ELF-1 (cell line): Measurements from ENCODE around the gene OXGR1.
"Not testable (repeated sequence)": the region's sequence is repeated elsewhere in the genome, so short reads cannot be mapped to it uniquely, and the experiment has no call there.

Source experiments
- DNase-seq: peaks from one replicate; pipeline ENCODE4 v3.0.0-alpha.2; 2016; ENCODE audit warnings: low read depth, low spot score

The OXGR1 gene

DNA sequence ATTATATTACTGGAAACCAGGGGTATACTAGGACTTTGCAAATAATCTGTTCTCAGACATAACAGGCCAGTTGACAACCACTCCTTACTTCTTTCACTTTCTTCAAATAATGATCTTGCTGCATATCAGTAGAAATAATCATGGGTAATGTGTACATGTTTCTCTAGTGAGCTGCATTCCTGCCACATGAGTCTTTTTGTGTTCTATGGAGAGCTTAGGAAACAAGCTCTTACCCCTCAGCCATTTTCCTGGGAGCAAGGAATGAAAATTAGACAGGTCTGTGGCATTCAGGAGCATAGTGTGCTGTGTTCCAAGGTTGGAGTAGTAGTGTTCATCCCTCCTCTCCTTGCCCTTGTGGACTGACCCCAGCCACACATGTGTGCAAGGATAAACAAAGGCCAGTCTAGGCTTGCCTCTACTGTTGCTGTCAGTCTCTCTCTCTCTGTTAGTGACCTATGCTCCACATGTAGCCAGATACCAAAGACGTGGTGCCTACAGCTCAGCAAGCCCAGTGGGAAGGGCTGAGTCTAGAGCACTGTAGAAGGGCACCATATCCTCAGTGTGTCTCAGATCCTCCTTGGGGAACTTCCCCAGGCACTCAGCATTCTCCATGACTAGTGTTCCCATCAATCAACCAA lies 11.5 kb upstream of the OXGR1 start:
- no peak for DNase-seq

DNA sequence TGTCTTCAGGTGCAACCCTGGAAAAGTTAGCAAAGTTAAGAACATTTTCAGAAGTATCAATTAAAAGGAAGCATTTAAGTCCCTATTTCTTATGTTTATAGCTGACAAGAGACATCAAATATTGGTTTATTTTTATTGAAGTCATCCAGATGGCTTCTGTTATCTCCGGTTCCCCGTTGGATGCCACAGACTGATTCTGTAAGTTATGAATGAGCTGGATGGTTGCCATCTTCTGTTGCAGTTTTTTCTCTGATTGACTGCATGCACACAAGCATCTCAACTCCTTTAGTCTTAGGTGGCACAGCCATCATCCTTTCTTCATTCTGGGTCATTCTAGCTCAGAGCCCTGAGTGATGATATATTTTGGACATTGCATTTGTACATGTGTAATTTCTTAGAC lies 10.6 kb upstream of the OXGR1 start:
- DNase-seq = no peak

DNA sequence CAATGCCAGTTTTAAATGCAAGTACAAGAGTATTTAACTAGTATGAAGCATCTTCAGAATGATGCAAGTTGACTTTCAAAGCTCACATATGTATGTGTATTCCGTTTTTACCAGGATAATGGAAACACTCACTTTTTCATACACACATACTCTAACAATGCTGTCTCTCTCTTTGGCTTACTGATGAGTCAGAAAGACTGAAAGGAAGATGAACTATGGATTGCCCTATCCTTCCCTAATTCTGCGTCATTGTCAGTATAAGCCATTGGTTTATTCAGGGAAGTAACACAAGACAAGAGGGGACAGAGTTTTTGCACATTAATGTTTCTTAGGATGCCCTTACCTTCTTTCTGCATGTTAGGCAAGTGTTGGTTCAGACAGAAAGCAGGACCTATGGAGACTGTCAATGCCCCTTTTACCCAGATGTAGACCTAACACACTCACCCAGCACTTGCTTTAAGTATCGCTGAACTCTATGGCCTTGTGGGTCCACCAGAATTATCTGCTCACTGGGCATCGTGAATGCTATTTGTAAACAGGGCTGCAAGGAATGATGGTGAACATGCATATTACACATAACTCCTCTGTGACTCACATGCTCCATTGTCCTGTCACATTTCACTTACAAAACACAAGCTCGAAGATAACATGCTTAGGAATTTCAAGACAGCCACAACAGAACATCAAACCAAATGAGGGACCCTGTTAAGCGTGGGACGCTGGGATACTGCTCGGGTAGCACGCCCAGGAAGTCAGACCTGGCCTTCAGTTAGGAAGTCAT lies 10.0 kb upstream of the OXGR1 start:
- DNase-seq = peak; percentile 7

DNA sequence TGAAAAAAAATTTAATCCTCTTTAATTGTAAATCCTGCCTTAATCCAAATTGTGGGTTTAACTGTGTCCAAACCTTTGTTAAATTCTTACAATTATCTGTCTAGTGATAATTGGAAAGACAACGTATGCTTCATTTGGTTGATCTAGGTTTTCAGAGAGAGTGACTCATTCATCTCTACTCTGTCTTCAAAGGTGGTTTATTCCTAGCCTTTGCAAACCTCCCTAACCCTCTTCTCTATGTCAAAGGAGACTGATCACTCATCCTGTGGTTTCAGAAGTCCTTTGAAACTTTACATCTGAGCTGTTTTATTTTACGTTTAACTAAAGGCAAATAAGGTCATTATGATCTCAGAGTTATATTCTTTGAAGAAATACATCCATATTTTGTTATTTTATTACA lies 8.8 kb upstream of the OXGR1 start:
- no peak for DNase-seq

DNA sequence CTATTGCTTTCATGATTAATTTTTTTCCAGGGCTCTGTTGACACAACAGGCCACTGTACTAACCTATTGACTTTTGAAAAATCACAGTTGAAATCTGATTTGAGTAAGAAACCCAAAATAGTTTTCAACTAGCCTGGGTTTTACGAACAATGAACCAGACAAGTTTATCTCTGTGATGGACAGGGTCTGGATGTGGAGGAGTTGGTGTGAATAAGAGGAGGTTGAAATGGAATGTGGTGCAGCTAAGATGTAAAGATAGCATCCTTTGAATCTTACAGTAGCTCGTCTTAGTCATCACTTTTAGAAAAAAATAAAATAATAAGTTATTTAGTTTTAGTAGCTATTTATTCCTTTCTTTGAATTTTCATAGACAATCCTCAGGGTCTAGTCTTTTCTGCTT lies 8.3 kb upstream of the OXGR1 start:
- DNase-seq = no peak

DNA sequence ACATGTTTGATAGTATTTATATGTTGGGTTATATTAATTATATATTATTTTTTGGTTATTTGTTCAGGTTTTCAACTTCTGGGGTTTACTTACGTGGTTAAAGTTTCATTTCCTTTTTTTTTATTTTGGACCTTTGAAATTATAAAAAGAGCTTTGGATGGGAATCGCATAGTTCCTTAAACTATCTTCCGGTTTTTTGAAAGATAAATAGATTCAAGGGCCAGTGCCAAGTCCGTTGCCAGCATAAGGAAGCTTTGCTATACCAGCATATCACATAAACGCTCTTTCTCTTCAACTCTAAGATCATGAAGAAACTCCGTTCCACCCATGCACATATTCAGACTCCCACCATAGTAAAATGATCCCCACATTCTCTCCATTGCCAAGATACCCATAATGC lies 7.4 kb upstream of the OXGR1 start:
- DNase-seq = no peak

DNA sequence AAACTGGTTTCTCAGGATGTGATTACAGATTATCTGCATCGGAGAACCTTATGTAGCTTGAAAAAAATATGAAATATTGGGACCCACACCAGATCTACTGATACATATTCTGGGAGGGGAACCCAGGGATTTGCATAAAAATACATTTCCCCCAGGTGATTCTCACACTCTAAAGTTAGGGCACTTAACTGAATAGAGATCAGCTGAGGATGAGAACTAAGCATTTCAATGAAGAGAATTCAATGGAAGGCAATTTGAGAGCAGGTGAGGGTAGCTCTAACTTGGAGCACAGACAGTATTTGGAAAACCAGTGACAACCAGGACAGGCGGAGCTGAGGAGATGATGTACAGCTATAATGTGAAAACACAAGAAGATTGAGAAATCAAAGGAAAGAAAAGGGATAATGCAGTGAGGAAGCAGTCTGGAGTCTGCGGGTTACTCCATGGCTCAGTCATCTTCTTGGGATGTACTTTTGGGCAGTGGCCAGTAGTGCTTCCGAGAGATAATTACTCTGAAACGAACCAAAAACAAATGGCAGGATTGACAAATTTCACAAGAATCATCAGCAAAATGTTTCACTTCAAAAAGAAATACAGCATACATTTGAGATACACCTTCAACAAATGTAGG lies 6.1 kb upstream of the OXGR1 start:
- DNase-seq = no peak

DNA sequence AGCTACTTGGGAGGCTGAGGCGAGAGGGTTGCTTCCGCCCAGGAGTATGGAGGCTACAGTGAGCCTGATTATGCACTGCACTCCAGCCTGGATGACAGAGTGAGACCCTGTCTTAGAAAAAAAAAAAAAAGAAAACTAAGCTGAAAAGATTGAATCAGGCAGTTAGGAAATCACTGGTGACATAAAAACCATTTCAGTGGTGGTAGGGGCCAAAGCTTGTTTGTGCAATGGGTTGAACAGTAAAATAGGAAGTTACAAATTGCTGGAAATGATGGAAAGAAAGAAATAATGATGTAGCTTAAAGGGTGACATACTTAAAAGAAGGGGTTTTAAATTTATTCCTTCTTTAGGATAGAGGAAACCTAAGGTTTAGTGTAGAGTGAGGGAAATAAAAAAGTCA lies 4.8 kb upstream of the OXGR1 start:
- no peak for DNase-seq

DNA sequence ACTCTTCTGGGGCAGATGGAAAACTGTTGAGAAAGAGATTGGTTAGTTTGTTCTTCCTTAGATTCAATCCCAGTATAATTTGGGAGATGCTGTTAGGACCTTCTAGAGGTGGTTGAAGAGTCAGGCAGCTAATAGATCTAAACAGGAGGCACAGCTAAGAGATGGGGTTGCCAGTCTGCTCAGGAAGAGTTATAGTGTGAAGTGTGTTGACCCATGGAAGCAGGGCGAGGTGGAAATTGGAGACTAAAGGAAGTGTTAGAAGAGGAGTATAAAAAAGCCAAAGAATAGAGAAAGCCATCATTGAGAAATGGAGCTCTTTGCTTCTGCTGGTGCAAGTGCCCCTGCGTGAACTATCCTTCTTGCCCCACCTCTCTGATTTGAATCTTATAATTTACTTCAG lies 3.8 kb upstream of the OXGR1 start:
- no peak for DNase-seq

DNA sequence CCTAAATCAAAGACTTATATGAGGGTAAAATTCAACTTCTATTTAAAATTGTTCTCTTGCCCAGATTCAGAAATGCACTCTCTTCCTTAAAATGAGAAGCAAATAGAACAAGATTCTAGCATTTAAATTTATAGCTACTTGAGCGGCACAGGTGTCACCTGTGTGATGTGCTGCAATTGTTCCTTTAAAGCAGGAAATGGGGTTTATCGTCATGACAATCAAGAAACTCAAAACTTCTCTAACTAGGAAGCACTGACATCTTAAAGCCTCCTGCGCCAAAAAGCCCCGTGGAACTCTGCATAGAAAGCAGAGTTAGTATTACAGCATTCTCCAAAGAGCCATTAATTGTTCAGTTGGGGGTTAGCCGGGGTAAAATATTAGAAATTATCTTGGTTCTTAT lies 2.6 kb upstream of the OXGR1 start:
- no peak for DNase-seq

DNA sequence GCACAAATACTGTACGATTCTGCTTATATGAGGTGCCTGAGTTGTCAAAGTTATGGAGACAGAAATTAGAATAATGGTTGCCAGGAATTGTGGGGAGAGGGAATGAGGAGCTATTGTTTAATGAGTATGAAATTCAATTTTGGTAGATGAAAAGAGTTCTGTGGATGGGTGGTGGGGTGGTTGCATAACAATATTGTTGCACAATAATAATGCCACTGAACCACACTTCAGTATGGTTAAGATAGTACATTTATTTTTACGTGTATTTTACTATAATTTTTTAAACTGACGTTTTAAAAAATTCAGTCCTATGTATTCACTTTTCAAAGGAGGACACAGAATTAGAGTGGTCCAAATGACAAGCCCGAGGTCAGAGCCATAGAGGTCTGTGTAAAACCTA lies 1.8 kb upstream of the OXGR1 start:
- DNase-seq = no peak

DNA sequence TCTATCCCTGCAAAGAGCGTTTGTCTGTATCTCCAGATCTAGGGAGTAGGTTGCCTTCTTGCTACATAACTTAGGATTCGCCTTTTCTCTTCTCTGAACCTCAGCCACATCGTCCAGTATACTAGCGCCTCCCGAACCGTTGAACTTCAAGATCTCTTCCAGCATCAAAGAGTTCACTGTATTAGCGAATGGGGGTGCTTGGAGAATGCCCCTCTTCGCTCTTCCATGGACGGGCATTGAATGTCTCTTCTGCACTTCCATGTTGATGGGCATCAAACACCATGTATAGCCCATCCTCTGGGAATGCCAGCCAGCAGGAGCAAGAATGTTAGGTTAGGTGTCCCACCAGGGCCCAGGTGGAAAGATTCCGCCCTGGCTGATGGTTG lies 575 bp upstream of the OXGR1 start:
- DNase-seq = no peak

DNA sequence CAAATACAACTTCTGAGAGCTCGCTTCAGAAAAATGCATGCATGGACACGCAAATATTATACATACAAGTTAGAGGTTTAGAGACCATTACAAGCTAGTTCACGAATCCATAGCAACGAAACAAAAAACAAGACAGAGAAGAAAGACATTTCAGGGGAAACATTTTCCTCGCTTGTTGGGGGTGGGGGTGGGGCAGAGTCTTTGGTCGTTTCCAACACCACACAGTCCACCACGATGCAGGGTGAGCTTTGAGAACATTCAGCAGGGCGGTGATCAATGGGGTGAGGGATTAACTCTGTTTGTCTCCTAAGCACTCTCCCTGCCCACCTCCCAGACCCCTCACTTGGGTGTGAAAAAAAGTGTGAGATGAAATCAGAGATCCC lies 651 bp downstream of the OXGR1 start:
- no peak for DNase-seq

DNA sequence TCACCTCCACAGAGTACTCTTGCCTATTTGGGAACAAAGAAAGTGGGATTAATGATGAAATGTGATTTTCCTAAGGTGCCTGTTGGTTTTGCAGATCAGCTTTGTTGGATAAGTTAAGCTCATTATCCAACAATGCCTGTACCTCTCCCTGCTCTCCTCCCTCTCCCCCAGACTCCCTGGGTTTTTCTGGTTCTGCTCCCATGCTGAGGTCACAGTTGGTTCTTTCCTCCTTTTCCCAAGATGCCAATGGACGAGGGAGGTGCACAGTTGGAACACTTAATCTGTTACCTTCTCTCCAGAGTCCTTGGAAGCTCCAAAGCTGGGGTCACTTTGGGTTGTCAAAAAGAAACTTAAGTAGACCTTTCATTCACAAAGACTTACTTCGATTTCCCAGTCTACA lies 1.6 kb downstream of the OXGR1 start:
- DNase-seq = no peak

DNA sequence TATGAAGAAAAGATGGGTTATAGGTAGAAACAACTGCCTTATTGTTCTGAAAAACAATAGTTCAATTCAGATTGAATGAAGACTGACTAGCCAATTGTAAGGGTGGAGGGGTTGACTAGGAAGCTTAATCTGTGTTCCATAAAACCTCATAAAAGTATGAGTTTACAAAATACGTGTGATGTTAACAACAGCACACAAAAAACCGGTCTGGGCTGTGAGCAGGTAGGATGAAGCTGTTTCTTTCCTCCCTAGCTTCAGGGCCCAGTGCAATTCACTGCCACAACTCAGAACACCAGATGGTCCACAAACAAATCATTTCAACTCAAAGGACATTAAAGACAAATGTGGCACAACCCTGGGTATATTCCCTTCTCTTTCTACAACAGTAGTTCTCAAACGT lies 3.2 kb downstream of the OXGR1 start:
- DNase-seq = no peak

DNA sequence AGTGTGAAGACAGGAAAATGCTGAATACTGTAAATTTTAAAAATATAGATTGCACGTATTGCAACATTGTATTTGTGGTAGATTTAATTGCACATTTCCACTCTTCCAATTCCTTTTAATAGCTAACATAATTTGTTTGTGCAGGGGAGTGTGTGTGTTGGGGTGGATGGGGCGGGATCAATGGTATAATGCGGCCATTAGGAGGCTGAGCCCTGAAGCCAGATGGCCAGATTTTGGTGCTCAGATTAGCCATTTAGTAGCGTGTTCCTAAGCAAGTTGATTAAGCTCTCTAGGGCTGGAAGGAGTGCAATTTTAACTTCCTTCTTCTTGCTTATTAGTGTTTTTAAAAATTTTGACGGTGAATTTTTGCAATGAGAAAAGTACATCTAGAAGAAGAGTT lies 5.8 kb downstream of the OXGR1 start:
- DNase-seq = no peak

DNA sequence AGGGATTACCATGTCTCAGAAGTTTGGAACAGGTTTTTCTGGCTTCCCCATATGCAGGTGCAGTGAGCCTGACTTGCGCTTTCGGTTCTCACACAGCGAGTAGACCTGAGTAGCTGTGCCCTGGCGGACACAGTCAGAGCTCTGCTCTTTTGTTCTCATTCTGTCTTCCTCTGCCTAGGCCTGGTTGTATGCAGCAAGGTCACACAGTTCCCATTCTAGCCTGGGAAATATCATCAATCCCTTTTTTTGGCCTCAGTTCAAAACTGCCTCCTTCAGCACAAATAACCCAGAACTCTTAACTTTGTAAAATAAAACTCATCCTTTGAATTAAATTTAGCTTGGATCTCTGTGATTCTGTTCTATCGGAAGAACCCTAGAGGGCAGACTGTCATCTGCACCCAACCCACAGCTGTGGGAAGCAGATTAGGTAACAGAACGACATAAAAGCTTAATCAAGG lies 10.2 kb downstream of the OXGR1 start:
- peak; percentile 52 for DNase-seq

DNA sequence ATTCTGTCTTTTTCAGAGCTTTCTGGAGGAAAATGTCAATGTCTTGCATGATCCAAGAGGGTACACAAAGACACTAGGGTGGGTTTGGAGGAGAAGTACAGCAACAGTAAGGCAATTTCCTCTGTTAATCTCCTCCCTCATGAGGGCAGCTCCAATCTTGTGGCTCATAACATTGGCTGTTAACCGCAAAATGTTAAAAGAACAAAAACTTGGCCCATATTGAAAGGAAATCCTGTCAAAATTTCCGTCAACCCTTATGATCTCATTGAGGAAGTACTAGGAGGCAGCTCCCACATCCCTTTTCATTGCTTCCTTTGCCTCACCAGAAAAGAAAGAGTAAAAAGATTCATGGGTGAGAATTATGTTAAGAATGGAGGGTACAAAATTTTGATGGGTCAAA lies 11.6 kb downstream of the OXGR1 start:
- DNase-seq = no peak

DNA sequence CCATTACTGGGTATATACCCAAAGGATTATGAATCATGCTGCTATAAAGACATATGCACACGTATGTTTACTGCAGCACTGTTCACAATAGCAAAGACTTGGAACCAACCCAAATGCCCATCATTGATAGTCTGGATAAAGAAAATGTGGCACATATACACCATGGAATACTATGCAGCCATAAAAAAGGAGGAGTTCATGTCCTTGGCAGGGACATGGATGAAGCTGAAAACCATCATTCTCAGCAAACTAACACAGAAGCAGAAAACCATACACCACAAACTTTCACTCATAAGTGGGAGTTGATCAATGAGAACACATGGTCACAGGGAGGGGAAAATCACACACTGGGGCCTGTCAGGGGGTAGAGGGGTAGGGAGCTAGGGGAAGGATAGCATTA lies 14.4 kb downstream of the OXGR1 start:
- DNase-seq = not testable (repeated sequence)

DNA sequence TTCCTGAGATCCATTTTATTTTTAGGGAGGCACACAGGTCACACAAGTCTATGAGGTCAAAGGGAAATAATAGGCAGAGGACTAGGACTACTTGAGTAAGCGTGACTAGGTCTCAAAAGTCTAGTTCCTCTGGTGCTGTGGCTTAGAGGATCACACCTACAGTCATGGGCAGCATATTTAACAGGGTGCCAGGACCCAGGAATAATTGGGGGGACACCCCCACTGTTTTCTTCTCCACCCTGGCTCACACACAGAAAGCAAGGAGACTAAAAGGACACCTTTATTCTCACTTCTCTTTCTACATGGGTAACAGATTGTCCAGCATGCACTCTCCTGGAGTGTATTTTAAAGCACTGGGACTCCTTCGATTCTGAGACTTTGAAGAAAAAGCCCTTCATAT lies 26.2 kb downstream of the OXGR1 start:
- no peak for DNase-seq

DNA sequence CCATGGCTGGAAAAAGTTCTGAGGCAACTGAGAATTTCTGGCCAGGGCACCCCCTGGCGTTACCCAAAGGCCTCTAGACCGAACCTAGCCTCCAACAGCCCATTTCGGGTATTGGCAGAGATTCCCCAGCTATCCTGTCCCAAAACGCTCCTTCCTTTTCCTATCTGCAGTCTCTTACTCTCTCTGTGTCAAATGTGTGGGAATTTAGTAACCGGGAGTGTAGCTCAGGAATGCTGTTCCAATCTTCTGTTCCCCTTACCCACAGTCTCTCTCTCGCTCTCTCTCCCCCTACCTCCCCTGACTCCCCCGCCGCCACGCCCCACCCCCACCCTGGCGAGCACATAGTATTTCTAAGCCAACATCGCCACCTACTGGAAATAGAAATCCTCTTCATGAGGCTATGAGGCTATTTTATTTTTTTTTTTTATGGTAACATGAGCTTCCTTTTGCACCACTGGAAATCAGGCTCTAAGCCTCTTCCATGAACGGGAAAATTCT lies 27.0 kb downstream of the OXGR1 start:
- no peak for DNase-seq

DNA sequence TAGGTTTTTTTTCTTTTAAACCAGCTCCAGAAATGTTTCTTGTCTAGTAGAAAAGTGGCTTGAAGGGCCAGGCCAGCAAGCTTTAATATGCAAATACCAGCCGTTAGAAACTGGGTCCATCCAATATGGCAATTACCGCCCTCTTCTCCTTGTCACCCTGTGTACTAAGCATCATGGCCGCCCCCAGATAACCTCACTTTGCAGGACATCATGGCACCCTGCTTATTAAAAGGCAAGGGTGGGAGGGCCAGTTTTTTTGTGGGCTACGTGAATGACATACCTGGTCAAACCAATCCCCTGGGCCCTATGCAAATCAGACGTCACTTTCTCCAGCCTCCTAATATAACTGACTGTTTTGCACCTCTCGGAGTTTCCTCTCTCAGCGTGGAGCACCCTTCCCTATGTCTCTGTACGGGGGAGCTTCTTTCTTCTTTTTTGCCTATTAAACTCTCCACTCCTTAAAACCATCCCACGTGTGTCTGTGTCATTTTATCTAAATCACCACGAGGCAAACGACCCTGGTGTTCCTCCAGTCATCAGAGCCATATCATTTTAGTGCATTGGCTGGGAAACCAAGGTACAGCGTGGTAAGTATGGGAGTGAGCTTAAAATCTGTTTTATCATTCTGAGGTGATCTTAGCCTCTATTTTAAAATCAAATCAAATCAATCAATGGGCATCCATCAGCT lies 27.7 kb downstream of the OXGR1 start:
- DNase-seq = no peak
